ENCODE measurements around the gene SELPLG. TPM values are rescaled to one million over a fixed set of nuclear protein-coding genes. Genes with fewer than 3 reads are reported as not detected.

SELPLG gene
- total RNA-seq, 1 donor from 2014 or later: 5.8 TPM

DNA sequence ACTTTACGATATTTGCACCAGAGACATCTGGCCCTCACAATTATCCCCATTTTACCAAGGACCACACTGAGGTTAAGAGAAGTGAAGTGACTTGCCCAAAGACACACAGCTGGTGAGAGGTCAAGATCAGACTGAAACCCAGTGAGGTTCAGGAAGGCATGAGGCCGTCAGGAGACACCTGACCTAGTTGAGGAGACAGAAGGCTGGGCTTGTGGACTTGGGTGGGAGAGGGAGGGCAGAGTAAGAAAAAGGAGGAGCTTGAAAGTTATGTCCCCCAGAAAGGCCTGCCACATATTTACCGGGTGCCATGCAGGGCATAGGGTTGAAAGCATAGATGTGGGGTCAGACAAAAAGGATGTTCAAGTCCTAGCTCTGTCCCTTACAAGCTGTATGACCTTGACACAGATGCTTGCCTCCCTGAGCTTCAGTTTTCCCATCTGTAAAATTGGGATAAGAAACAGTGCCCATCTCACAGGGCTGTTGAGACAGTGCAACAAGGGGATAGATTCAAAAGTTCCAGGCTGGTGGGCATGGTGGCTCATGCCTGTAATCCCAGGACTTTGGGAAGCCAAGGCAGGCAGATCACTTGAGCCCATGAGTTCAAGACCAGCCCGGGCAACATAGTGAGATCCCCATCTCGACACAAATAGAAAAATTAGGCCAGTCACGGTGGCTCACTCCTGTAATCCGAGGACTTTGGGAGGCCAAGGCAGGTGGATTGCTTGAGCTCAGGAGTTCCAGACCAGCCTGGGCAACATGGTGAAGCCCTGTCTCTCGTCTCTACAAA is 6.4 kb downstream of the SELPLG start:
- no peak overlapping the region for H3K27ac ChIP-seq (ENCODE audit: low read depth, low read length)
- no peak overlapping the region for H3K4me3 ChIP-seq (ENCODE audit: insufficient read depth, low read depth, low read length)
- Mint-ChIP-seq H3K9me3 (ENCODE audit: unreplicated experiment) (no peaks in the 10 kb centered on the region), H3K4me3 (ENCODE audit: unreplicated experiment) (no peak overlapping the region), H3K27ac (ENCODE audit: unreplicated experiment) (no peak overlapping the region), H3K36me3 (ENCODE audit: low read depth, unreplicated experiment) (peaks cover 8% of the 10 kb centered on the region), H3K27me3 (ENCODE audit: low read depth, unreplicated experiment) (no peaks in the 10 kb centered on the region), H3K4me1 (ENCODE audit: low read depth, unreplicated experiment) (peaks cover 31% of the 10 kb centered on the region)
- peaks cover 37% of the 10 kb centered on the region for H3K4me1 ChIP-seq (ENCODE audit: insufficient read depth, low read length)
- no peaks in the 10 kb centered on the region for H3K36me3 ChIP-seq (ENCODE audit: insufficient read depth, low read length)
- FAIRE-seq: no peak
- H4K20me1 ChIP-seq (ENCODE audit: insufficient read depth, low read length): no peaks in the 10 kb centered on the region
- no peaks in the 10 kb centered on the region for H3K79me2 ChIP-seq (ENCODE audit: insufficient read depth, low read length)
- no peak for DNase-seq (ENCODE audit: low read depth)
- TF ChIP-seq EZH2 (IDR thresholded peaks at IDR 0.05; ENCODE audit: insufficient read depth, low read length): no peak
- TF ChIP-seq, protein P1, sequence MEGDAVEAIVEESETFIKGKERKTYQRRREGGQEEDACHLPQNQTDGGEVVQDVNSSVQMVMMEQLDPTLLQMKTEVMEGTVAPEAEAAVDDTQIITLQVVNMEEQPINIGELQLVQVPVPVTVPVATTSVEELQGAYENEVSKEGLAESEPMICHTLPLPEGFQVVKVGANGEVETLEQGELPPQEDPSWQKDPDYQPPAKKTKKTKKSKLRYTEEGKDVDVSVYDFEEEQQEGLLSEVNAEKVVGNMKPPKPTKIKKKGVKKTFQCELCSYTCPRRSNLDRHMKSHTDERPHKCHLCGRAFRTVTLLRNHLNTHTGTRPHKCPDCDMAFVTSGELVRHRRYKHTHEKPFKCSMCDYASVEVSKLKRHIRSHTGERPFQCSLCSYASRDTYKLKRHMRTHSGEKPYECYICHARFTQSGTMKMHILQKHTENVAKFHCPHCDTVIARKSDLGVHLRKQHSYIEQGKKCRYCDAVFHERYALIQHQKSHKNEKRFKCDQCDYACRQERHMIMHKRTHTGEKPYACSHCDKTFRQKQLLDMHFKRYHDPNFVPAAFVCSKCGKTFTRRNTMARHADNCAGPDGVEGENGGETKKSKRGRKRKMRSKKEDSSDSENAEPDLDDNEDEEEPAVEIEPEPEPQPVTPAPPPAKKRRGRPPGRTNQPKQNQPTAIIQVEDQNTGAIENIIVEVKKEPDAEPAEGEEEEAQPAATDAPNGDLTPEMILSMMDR (IDR thresholded peaks at IDR 0.05; ENCODE audit: insufficient read depth, low read depth, low read length): no peak
- no peak overlapping the region for H2AFZ ChIP-seq (ENCODE audit: low read depth, low read length)
- no peak overlapping the region for H3K9ac ChIP-seq (ENCODE audit: low read length)
- H3K4me2 ChIP-seq (ENCODE audit: low read length): no peak overlapping the region
- H3K27me3 ChIP-seq (ENCODE audit: insufficient read depth, low read length): no peaks in the 10 kb centered on the region
- no peaks in the 10 kb centered on the region for H3K9me3 ChIP-seq (ENCODE audit: insufficient read depth, low read depth, low read length)

DNA sequence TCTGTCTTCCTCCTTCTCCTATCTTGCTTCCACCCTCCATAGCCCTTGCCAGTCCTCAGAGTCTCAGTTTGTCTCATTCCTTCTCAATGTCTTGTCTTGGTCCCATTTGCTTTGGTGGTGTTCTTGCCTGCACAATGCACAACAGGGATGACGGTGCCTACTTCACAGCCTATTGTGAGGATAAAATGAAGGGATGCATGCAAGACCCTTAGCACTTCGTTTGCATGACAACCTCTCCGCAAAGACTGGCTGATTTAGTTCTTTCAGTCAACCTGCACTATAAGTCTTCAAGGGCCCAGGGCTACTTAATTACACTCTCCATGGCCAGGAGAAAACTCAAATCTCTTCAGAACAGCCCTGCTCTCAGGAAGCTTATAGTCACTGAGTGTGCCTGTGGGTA is 8.5 kb downstream of the SELPLG start:
- Mint-ChIP-seq H3K27ac (ENCODE audit: unreplicated experiment) (no peak overlapping the region), H3K27me3 (ENCODE audit: low read depth, unreplicated experiment) (no peaks in the 10 kb centered on the region), H3K4me3 (ENCODE audit: unreplicated experiment) (no peak overlapping the region), H3K4me1 (ENCODE audit: low read depth, unreplicated experiment) (peaks cover 23% of the 10 kb centered on the region), H3K36me3 (ENCODE audit: low read depth, unreplicated experiment) (peaks cover 10% of the 10 kb centered on the region), H3K9me3 (ENCODE audit: unreplicated experiment) (no peaks in the 10 kb centered on the region)
- H3K4me3 ChIP-seq (ENCODE audit: insufficient read depth, low read depth, low read length): no peak overlapping the region
- peaks cover 27% of the 10 kb centered on the region for H3K4me1 ChIP-seq (ENCODE audit: insufficient read depth, low read length)
- H3K9ac ChIP-seq (ENCODE audit: low read length): no peak overlapping the region
- DNase-seq (ENCODE audit: low read depth) (no peak), FAIRE-seq (no peak)
- H3K36me3 ChIP-seq (ENCODE audit: insufficient read depth, low read length): no peaks in the 10 kb centered on the region
- no peaks in the 10 kb centered on the region for H3K9me3 ChIP-seq (ENCODE audit: insufficient read depth, low read depth, low read length)
- H2AFZ ChIP-seq (ENCODE audit: low read depth, low read length): no peak overlapping the region
- H4K20me1 ChIP-seq (ENCODE audit: insufficient read depth, low read length): no peaks in the 10 kb centered on the region
- no peaks in the 10 kb centered on the region for H3K27me3 ChIP-seq (ENCODE audit: insufficient read depth, low read length)
- no peak overlapping the region for H3K4me2 ChIP-seq (ENCODE audit: low read length)
- H3K79me2 ChIP-seq (ENCODE audit: insufficient read depth, low read length): no peaks in the 10 kb centered on the region
- no peak for TF ChIP-seq EZH2 (IDR thresholded peaks at IDR 0.05; ENCODE audit: insufficient read depth, low read length)
- TF ChIP-seq, protein P1 (IDR thresholded peaks at IDR 0.05; ENCODE audit: insufficient read depth, low read depth, low read length): no peak
- H3K27ac ChIP-seq (ENCODE audit: low read depth, low read length): no peak overlapping the region

DNA sequence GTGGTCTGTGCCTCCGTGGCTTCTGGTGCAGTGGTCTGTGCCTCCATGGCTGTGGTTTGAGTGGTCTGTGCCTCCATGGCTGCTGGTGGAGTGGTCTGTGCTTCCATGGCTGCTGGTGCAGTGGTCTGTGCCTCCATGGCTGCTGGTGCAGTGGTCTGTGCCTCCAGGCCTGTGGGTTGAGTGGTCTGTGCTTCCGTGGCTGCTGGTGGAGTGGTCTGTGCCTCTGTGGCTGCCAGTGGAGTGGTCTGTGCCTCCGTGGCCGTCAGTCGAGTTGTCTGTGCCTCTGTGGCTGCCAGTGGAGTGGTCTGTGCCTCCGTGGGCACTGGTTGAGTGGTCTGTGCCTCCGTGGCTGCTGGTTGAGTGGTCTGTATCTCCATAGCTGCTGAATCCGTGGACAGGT is 10.1 kb downstream of the SELPLG start:
- Histone ChIP-seq H3K4me2 (ENCODE audit: low read length) (no peak overlapping the region), H3K36me3 (ENCODE audit: insufficient read depth, low read length) (no peaks in the 10 kb centered on the region), H3K4me3 (ENCODE audit: insufficient read depth, low read depth, low read length) (no peak overlapping the region), H3K27ac (ENCODE audit: low read depth, low read length) (no peak overlapping the region), H3K9me3 (ENCODE audit: insufficient read depth, low read depth, low read length) (no peaks in the 10 kb centered on the region), H3K27me3 (ENCODE audit: insufficient read depth, low read length) (no peaks in the 10 kb centered on the region), H4K20me1 (ENCODE audit: insufficient read depth, low read length) (no peaks in the 10 kb centered on the region), H3K4me1 (ENCODE audit: insufficient read depth, low read length) (peaks cover 11% of the 10 kb centered on the region), H3K79me2 (ENCODE audit: insufficient read depth, low read length) (no peaks in the 10 kb centered on the region), H2AFZ (ENCODE audit: low read depth, low read length) (no peak overlapping the region), H3K9ac (ENCODE audit: low read length) (no peak overlapping the region)
- H3K4me3 Mint-ChIP-seq (ENCODE audit: unreplicated experiment): no peak overlapping the region
- peaks cover 13% of the 10 kb centered on the region for H3K4me1 Mint-ChIP-seq (ENCODE audit: low read depth, unreplicated experiment)
- H3K27me3 Mint-ChIP-seq (ENCODE audit: low read depth, unreplicated experiment): no peaks in the 10 kb centered on the region
- H3K36me3 Mint-ChIP-seq (ENCODE audit: low read depth, unreplicated experiment): peaks cover 10% of the 10 kb centered on the region
- FAIRE-seq (no peak), DNase-seq (ENCODE audit: low read depth) (no peak)
- no peak overlapping the region for H3K27ac Mint-ChIP-seq (ENCODE audit: unreplicated experiment)
- TF ChIP-seq EZH2 (IDR thresholded peaks at IDR 0.05; ENCODE audit: insufficient read depth, low read length): no peak
- TF ChIP-seq, protein P1 (IDR thresholded peaks at IDR 0.05; ENCODE audit: insufficient read depth, low read depth, low read length): no peak
- H3K9me3 Mint-ChIP-seq (ENCODE audit: unreplicated experiment): no peaks in the 10 kb centered on the region

Data from astrocyte (in vitro differentiated cells and primary cell).